Measurements from ENCODE around the gene IGFL1. TPM values are rescaled to one million over a fixed set of nuclear protein-coding genes. Genes with fewer than 3 reads are reported as not detected.

Gene IGFL1
- total and polyA plus RNA-seq, 2 of the 4 experiments (the other 2 are of a cell fraction): not detected

GRCh38 chr19:46201454-46202310, 27.9 kb upstream of the IGFL1 start:
- no peak for ATAC-seq (ENCODE audit: low read depth)
- no peak overlapping the region for H3K56ac ChIP-seq (ENCODE audit: extremely low read depth, insufficient read depth, low read length)
- no peak for DNase-seq
- no peaks in the 10 kb centered on the region for H3K36me3 ChIP-seq (ENCODE audit: control insufficient read depth, insufficient read depth, low read length)
- H2AK9ac ChIP-seq (replicated peaks; ENCODE audit: low read depth, low read length, poor library complexity): no peak overlapping the region
- no peaks in the 10 kb centered on the region for H3K9me1 ChIP-seq (ENCODE audit: insufficient read depth, low read length)
- no peak overlapping the region for H2AK5ac ChIP-seq (ENCODE audit: low read depth, low read length)
- dilution Hi-C loops (cut with HindIII; ENCODE audit: low sequenced_read_pairs, unreplicated experiment) (no loop called here), intact Hi-C loops (cut with micrococcal nuclease) (no loop called here), in situ Hi-C loops (cut with MboI; ENCODE audit: low sequenced_read_pairs) (no loop called here)
- CTCF ChIA-PET: no interaction called here
- WGBS, 2 experiments (ENCODE audit: extremely low coverage in 2 of 2, insufficient read length in 1 of 2): 49% methylated on average over 8 of the region's 16 CpGs; no CpG with 5 or more reads in 1 of the 2 experiments
- H2BK15ac ChIP-seq (ENCODE audit: low read depth, low read length): no peak overlapping the region
- BruUV-seq (replicated peaks): no TSS peak
- H4K8ac ChIP-seq (ENCODE audit: low read depth in 2 of 2, low read length in 2 of 2): no peak overlapping the region
- H3K23ac ChIP-seq (ENCODE audit: low read depth, low read length): no peak overlapping the region
- H2BK20ac ChIP-seq (ENCODE audit: low read depth, low read length): no peak overlapping the region
- H3K79me1 ChIP-seq (ENCODE audit: low read depth in 1 of 2, low read length in 2 of 2): no peaks in the 10 kb centered on the region
- H2AFZ ChIP-seq (replicated peaks; ENCODE audit: low read length, poor library complexity): no peak overlapping the region
- no peak overlapping the region for H3K4me2 ChIP-seq (ENCODE audit: low read depth, low read length)
- peaks cover 46% of the 10 kb centered on the region for H3K27me3 ChIP-seq (ENCODE audit: control insufficient read depth, insufficient read depth, low read length)
- H3K4me1 ChIP-seq (ENCODE audit: control insufficient read depth, insufficient read depth, low read length): no peaks in the 10 kb centered on the region
- H2BK120ac ChIP-seq (ENCODE audit: low read depth, low read length): no peak overlapping the region
- no peak overlapping the region for H3K4me3 ChIP-seq (ENCODE audit: insufficient read depth, low read depth, low read length)
- H3K9ac ChIP-seq (ENCODE audit: low read depth, low read length): no peak overlapping the region
- H4K5ac ChIP-seq (ENCODE audit: low read depth, low read length): no peak overlapping the region
- POLR2A ChIA-PET (ENCODE audit: unreplicated experiment): no interaction called here
- H4K20me1 ChIP-seq (ENCODE audit: insufficient read depth, low read length): 0 out of 2 replicates have a peak, but pooled peaks cover 4% of the 10 kb centered on the region
- H4K91ac ChIP-seq (ENCODE audit: insufficient read depth, low read depth, low read length): no peak overlapping the region
- H2BK5ac ChIP-seq (ENCODE audit: low read depth, low read length, poor library complexity, severe bottlenecking): no peak overlapping the region
- H3K4ac ChIP-seq (ENCODE audit: low read depth, low read length): no peak overlapping the region
- H3K14ac ChIP-seq (replicated peaks; ENCODE audit: low read depth, low read length): no peak overlapping the region
- H3K9me3 ChIP-seq (ENCODE audit: control insufficient read depth, insufficient read depth, low read length): 0 out of 2 replicates have a peak, but pooled peaks cover 2% of the 10 kb centered on the region
- no peak overlapping the region for H3K18ac ChIP-seq (ENCODE audit: low read depth, low read length)
- no peak overlapping the region for H3K27ac ChIP-seq (ENCODE audit: insufficient read depth, low read length)
- TF ChIP-seq ELK1 (IDR thresholded peaks at IDR 0.05; ENCODE audit: borderline replicate concordance, low read depth, low read length) (no peak), CEBPB (IDR thresholded peaks at IDR 0.05; ENCODE audit: low read depth, low read length) (no peak), POLR2A (IDR thresholded peaks at IDR 0.05; ENCODE audit: low read depth, low read length) (no peak), RAD21 (IDR thresholded peaks at IDR 0.05; ENCODE audit: low read length) (no peak), CTCF (conservative IDR thresholded peaks at IDR 0.05; ENCODE audit: low read depth, low read length) (no peak), SMC3 (IDR thresholded peaks at IDR 0.05; ENCODE audit: low read depth, low read length) (no peak), RCOR1 (IDR thresholded peaks at IDR 0.05; ENCODE audit: insufficient replicate concordance, low read length) (no peak), FOS (IDR thresholded peaks at IDR 0.05; ENCODE audit: low read depth, low read length) (no peak), MAZ (IDR thresholded peaks at IDR 0.05; ENCODE audit: borderline replicate concordance, low read depth, low read length) (no peak), USF2 (IDR thresholded peaks at IDR 0.05; ENCODE audit: low read depth, low read length) (no peak), MAFK (IDR thresholded peaks at IDR 0.05; ENCODE audit: low read depth, low read length) (no peak), NFE2L2 (IDR thresholded peaks at IDR 0.05; ENCODE audit: low read depth, low read length) (no peak), MXI1 (IDR thresholded peaks at IDR 0.05; ENCODE audit: borderline replicate concordance, low read depth, low read length) (no peak), BHLHE40 (IDR thresholded peaks at IDR 0.05; ENCODE audit: low read depth, low read length) (no peak), CHD1 (IDR thresholded peaks at IDR 0.05; ENCODE audit: low read depth, low read length) (no peak)
